ENCODE results near the gene ZNF513.
A peak's percentile ranks its signal among the peaks of the same experiment; 100 is the strongest.

Gene ZNF513

GRCh38 chr2:27381577-27382181 lies 1.1 kb upstream of the ZNF513 start:
- DNase-seq, result no peak

- peak; percentile 46 for DNase-seq
Observed at GRCh38 chr2:27379836-27380625, 503 bp downstream of the ZNF513 start.

- DNase-seq, result no peak
Observed at GRCh38 chr2:27379383-27379835, 1.1 kb downstream of the ZNF513 start.

- DNase-seq, result no peak
Observed at GRCh38 chr2:27378809-27379290, 1.7 kb downstream of the ZNF513 start.

GRCh38 chr2:27378096-27378808 lies 2.3 kb downstream of the ZNF513 start:
- DNase-seq, result no peak

- no peak for DNase-seq
Observed at GRCh38 chr2:27377618-27378095, 2.9 kb downstream of the ZNF513 start.

GRCh38 chr2:27376866-27377617 lies 3.5 kb downstream of the ZNF513 start:
- no peak for DNase-seq

GRCh38 chr2:27376151-27376865 lies 4.2 kb downstream of the ZNF513 start:
- no peak for DNase-seq

GRCh38 chr2:27375513-27376099 lies 4.9 kb downstream of the ZNF513 start:
- no peak for DNase-seq

- DNase-seq, result no peak
Observed at GRCh38 chr2:27373567-27373966, 7.0 kb downstream of the ZNF513 start.

GRCh38 chr2:27372937-27373336 lies 7.6 kb downstream of the ZNF513 start:
- DNase-seq, result no peak

GRCh38 chr2:27370816-27371620 lies 9.5 kb downstream of the ZNF513 start:
- DNase-seq, result no peak

- peak; percentile 86 for DNase-seq
Observed at GRCh38 chr2:27370026-27370815, 10.3 kb downstream of the ZNF513 start, which contains the start of the genes EIF2B4 and SNX17. Gene EIF2B4, minus strand, starts transcription at chr2:27370338. Its CDS starts 24 bp downstream, at chr2:27370314. Gene SNX17, plus strand, starts transcription at chr2:27370616. Its CDS starts 128 bp downstream, at chr2:27370744.

GRCh38 chr2:27369471-27370025 lies 11.0 kb downstream of the ZNF513 start:
- DNase-seq, result peak; percentile 68

GRCh38 chr2:27363933-27364332 lies 16.6 kb downstream of the ZNF513 start:
- no peak for DNase-seq

- no peak for DNase-seq
Observed at GRCh38 chr2:27362678-27363420, 17.7 kb downstream of the ZNF513 start.

- peak; percentile 78 for DNase-seq
Observed at GRCh38 chr2:27356382-27357181, 24.0 kb downstream of the ZNF513 start, which contains the start of gene GTF3C2. Gene GTF3C2, minus strand, starts transcription at chr2:27356764. Its CDS starts 13,210 bp downstream, at chr2:27343554.

- no peak for DNase-seq
Observed at GRCh38 chr2:27356056-27356381, 24.5 kb downstream of the ZNF513 start.

Data from 8988T (cell line).